ENCODE results near the gene FBXO41.

FBXO41 gene

DNA sequence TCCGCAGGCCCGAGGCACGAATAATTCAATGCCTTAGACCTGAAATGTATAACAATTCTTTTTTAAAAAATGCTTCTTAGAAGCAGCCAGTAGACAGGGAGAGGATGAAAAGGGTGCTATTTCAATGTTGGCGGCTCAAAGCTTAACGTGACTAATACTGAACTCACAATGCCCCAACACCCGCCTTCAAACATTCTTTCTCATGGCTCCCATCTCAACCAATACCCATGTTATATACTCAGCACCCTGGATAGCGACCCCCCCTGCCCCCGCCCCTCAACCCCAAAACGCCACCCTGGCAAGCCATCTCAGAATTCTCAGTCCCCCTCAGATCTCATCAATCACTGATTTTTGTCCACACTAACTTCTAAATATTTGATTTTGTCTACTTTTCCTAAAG lies 4.4 kb downstream of the FBXO41 start:
- peak; percentile 27 for DNase-seq (ENCODE audit: low read depth)
- no peak overlapping the region for H3K4me3 ChIP-seq (ENCODE audit: low read length)
- TF ChIP-seq CTCF (IDR thresholded peaks at IDR 0.05; ENCODE audit: insufficient read depth, low read depth, low read length, missing control alignments) = no peak

DNA sequence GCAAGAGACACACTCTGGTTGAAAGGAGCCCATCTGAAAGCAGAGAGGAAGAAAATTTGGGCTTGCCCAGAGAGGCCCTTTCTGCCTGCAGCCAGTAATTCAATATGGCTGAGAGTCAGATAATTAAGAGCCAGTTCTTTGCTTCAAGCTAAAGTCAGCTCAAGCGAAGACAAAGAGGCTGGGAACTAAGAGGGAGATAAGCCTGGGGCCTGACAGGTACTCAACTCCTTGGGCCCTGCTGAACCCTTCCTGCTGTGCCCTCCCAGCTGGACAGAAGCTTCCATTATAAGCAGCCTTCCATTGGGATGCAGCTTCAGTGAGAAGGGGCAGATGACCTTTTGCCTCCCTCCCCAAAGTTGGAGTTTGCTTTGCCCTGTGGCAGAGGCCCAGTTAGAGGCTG lies 12.0 kb downstream of the FBXO41 start:
- DNase-seq (ENCODE audit: low read depth) = no peak
- no peak overlapping the region for H3K4me3 ChIP-seq (ENCODE audit: low read length)
- no peak for TF ChIP-seq CTCF (IDR thresholded peaks at IDR 0.05; ENCODE audit: insufficient read depth, low read depth, low read length, missing control alignments)

DNA sequence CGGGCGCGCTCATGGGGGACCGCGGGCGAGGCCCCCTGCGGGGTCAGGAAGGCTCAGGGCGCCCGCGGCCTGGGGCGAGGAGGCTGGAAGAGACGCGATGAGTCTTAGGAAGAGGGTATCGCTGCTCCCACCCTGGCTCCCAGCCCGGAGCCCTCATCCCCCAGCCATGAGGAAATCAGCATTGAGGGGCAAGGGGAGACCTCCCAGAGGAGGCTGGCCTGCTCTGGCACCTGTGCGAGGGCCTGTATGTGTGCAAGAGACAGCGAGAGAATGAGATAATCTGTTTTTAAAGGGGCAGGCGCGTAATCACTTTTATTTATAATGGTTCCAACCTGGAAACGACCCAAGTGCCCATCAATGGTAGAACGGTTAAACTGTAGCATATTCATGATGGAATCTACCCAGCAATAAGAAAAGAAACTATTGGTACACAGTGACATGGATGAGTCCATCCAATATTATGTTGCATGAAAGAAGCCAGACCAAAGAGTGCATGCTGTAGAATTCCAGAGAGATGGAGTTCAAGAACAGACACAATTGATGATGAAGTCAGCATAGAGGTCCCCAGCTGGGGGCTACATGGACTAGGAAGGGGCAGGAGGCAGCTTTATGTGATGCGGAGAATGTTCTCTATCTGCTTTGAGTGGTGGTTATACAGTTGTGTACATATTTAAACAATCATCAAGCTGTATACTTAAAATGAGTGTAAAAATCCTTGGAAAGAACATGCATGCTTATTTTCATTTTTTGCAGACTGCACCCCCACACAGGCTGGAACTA lies 14.4 kb downstream of the FBXO41 start:
- DNase-seq (ENCODE audit: low read depth) = no peak
- TF ChIP-seq CTCF (IDR thresholded peaks at IDR 0.05; ENCODE audit: insufficient read depth, low read depth, low read length, missing control alignments) = no peak
- peak overlapping the region; percentile 45 for H3K4me3 ChIP-seq (ENCODE audit: low read length)

GRCh38 chr2:73268830-73269685 lies 15.2 kb downstream of the FBXO41 start:
- DNase-seq (ENCODE audit: low read depth) = peak; percentile 77
- peak; percentile 28 for TF ChIP-seq CTCF (IDR thresholded peaks at IDR 0.05; ENCODE audit: insufficient read depth, low read depth, low read length, missing control alignments)
- H3K4me3 ChIP-seq (ENCODE audit: low read length) = peak overlapping the region; percentile 49

- peak overlapping the region; percentile 49 for H3K4me3 ChIP-seq (ENCODE audit: low read length)
- DNase-seq (ENCODE audit: low read depth) = no peak
- TF ChIP-seq CTCF (IDR thresholded peaks at IDR 0.05; ENCODE audit: insufficient read depth, low read depth, low read length, missing control alignments) = no peak
Observed at GRCh38 chr2:73268366-73268829, 15.9 kb downstream of the FBXO41 start.

GRCh38 chr2:73267008-73267407 lies 17.3 kb downstream of the FBXO41 start:
- TF ChIP-seq CTCF (IDR thresholded peaks at IDR 0.05; ENCODE audit: insufficient read depth, low read depth, low read length, missing control alignments) = no peak
- DNase-seq (ENCODE audit: low read depth) = no peak
- no peak overlapping the region for H3K4me3 ChIP-seq (ENCODE audit: low read length)

Data from epithelial cell of esophagus (primary cell).